GM23338 (cell line): ENCODE data around the gene ACAP1. TPM values are rescaled to one million over a fixed set of nuclear protein-coding genes. Genes with fewer than 3 reads are reported as not detected.

Experiments used
- ATAC-seq: fragments of 200-7000 bp; cut with Tn5 transposase; 3 replicates; pipeline ENCODE4 v1.9.1; 2020
- DNase-seq: peaks from one replicate; pipeline ENCODE4 v3.0.0-alpha.2; 2015; ENCODE audit warnings: low spot score
- H2AFZ ChIP-seq: fragments of 200-600 bp; sonication (generic); 2 replicates; pipeline ENCODE4 v1.8.0; 2016; ENCODE audit warnings: antibody characterized with exemption, mild to moderate bottlenecking, moderate library complexity
- H3F3A ChIP-seq: fragments of 200-600 bp; sonication (generic); replicated peaks from 2 replicates; pipeline ENCODE4 v1.8.0; 2017; ENCODE audit warnings: antibody characterized with exemption, mixed run types, low read depth
- H3K27ac ChIP-seq: fragments of 200-600 bp; sonication (generic); 2 replicates; pipeline ENCODE4 v1.6.1; 2016; ENCODE audit warnings: low read depth
- H3K27me3 ChIP-seq: fragments of 200-600 bp; sonication (generic); 2 replicates; pipeline ENCODE4 v1.8.0; 2016; ENCODE audit warnings: mild to moderate bottlenecking, mixed run types, moderate library complexity; ENCODE audit not compliant: insufficient read depth
- H3K36me3 ChIP-seq: fragments of 200-600 bp; sonication (generic); 2 replicates; pipeline ENCODE4 v1.8.0; 2016; ENCODE audit warnings: mild to moderate bottlenecking; ENCODE audit not compliant: insufficient read depth
- H3K4me1 ChIP-seq: fragments of 200-600 bp; sonication (generic); 2 replicates; pipeline ENCODE4 v1.8.0; 2016; ENCODE audit warnings: mild to moderate bottlenecking, moderate library complexity; ENCODE audit not compliant: insufficient read depth
- H3K4me2 ChIP-seq: fragments of 200-600 bp; sonication (generic); 2 replicates; pipeline ENCODE4 v1.7.1; 2017; ENCODE audit warnings: mixed run types
- H3K4me3 ChIP-seq: fragments of 200-600 bp; sonication (generic); 2 replicates; pipeline ENCODE4 v1.6.1; 2016; ENCODE audit warnings: mixed run types
- H3K79me2 ChIP-seq: fragments of 200-600 bp; sonication (generic); replicated peaks from 2 replicates; pipeline ENCODE4 v1.8.0; 2017; ENCODE audit warnings: mild to moderate bottlenecking; ENCODE audit not compliant: insufficient read depth
- H3K9me2 ChIP-seq: fragments of 200-600 bp; sonication (generic); 2 replicates; pipeline ENCODE4 v1.8.0; 2017; ENCODE audit not compliant: insufficient read depth
- H4K20me1 ChIP-seq: fragments of 200-600 bp; sonication (generic); replicated peaks from 2 replicates; pipeline ENCODE4 v1.8.0; 2017; ENCODE audit warnings: mild to moderate bottlenecking; ENCODE audit not compliant: insufficient read depth
- H3K27ac Mint-ChIP-seq: 2 replicates; pipeline ENCODE4 v1.8.0; 2020; ENCODE audit warnings: inconsistent platforms, mild to moderate bottlenecking, moderate library complexity, mixed read lengths
- H3K27me3 Mint-ChIP-seq: 3 replicates; pipeline ENCODE4 v1.8.0; 2022; ENCODE audit warnings: low read depth, mild to moderate bottlenecking, moderate library complexity, mixed read lengths, inconsistent platforms; ENCODE audit not compliant: insufficient read depth, poor library complexity
- H3K36me3 Mint-ChIP-seq: 3 replicates; pipeline ENCODE4 v1.8.0; 2021; ENCODE audit warnings: low read depth, mild to moderate bottlenecking, inconsistent platforms, moderate library complexity, mixed read lengths
- H3K4me1 Mint-ChIP-seq: 3 replicates; pipeline ENCODE4 v1.8.0; 2020; ENCODE audit warnings: mild to moderate bottlenecking, inconsistent platforms, mixed read lengths
- H3K4me3 Mint-ChIP-seq: 3 replicates; pipeline ENCODE4 v1.8.0; 2021; ENCODE audit warnings: moderate library complexity, mild to moderate bottlenecking, inconsistent platforms, mixed read lengths
- H3K9me3 Mint-ChIP-seq: 3 replicates; pipeline ENCODE4 v1.8.0; 2020; ENCODE audit warnings: moderate library complexity, mild to moderate bottlenecking, inconsistent platforms, mixed read lengths
- EZH2 ChIP-seq: fragments of 200-600 bp; sonication (generic); IDR thresholded peaks from one replicate; pipeline ENCODE4 v1.8.0; 2017; ENCODE audit warnings: antibody characterized with exemption, mild to moderate bottlenecking, low read depth; ENCODE audit not compliant: unreplicated experiment
- EZH2phosphoT487 ChIP-seq: fragments of 200-600 bp; sonication (generic); IDR thresholded peaks from one replicate; pipeline ENCODE4 v1.8.1; 2018; ENCODE audit warnings: antibody characterized with exemption; ENCODE audit not compliant: unreplicated experiment
- NANOG ChIP-seq: IDR thresholded peaks from 2 replicates; pipeline ENCODE4 v1.6.1; 2016; ENCODE audit warnings: antibody characterized with exemption, borderline replicate concordance
- POLR2AphosphoS5 ChIP-seq: IDR thresholded peaks from 2 replicates; pipeline ENCODE4 v1.6.1; 2016; ENCODE audit warnings: antibody characterized with exemption, low read depth
- REST ChIP-seq: IDR thresholded peaks from one replicate; pipeline ENCODE4 v1.6.1; 2018; ENCODE audit warnings: antibody characterized with exemption; ENCODE audit not compliant: unreplicated experiment
- STAT1 ChIP-seq: IDR thresholded peaks from one replicate; pipeline ENCODE4 v1.6.1; 2016; ENCODE audit warnings: antibody characterized with exemption; ENCODE audit not compliant: unreplicated experiment
- ZNF114 ChIP-seq: fragments of 250-450 bp; sonication (Bioruptor Pico); IDR thresholded peaks from 2 replicates; pipeline ENCODE4 v1.5.0; 2020; ENCODE audit warnings: mild to moderate bottlenecking, moderate library complexity
- polyA plus RNA-seq: library from polyadenylated mRNA; unstranded; fragments of >200 nt; fragmentation: Nextera tagmentation; extraction: Ambion mirVana; gene quantifications from 2 replicates; pipeline ENCODE4 v1.2.1, GENCODE V29; 2016
- total RNA-seq: library from RNA; depleted of rRNA; stranded (reverse); fragments of >200 nt; shearing (Covaris generic); gene quantifications from 2 replicates; pipeline ENCODE4 v1.2.3, GENCODE V29; 2014
- TF ChIP-seq, protein P1 (sequence below): IDR thresholded peaks from 2 replicates; pipeline ENCODE4 v1.6.1; 2016; ENCODE audit warnings: antibody characterized with exemption
- TF ChIP-seq, protein P2 (sequence below), 2 experiments: fragments of 200-600 bp in 1 of 2; sonication (generic) in 1 of 2; conservative IDR thresholded peaks; 2 replicates each; pipeline versions ENCODE4 v1.5.1 to v1.6.1; 2016 to 2017; ENCODE audit warnings: antibody characterized with exemption in 2 of 2, low read depth in 2 of 2, mild to moderate bottlenecking in 2 of 2, moderate library complexity in 1 of 2

The ACAP1 gene
- total and polyA plus RNA-seq, 2 experiments from 2014 or later: 30.7 to 40.1 TPM

GRCh38 chr17:7329374-7329996 is 6.8 kb upstream of the ACAP1 start:
- H3K4me2 ChIP-seq: peak overlapping the region; percentile 99
- peak overlapping the region; percentile 99 for H3K4me3 Mint-ChIP-seq
- H2AFZ ChIP-seq: peak overlapping the region; percentile 33
- no peaks in the 10 kb centered on the region for H3K9me3 Mint-ChIP-seq
- peaks cover 10% of the 10 kb centered on the region for H3K4me1 ChIP-seq
- peak overlapping the region; percentile 97 for H3K27ac Mint-ChIP-seq
- no peaks in the 10 kb centered on the region for H4K20me1 ChIP-seq
- peak overlapping the region; percentile 70 for H3K4me3 ChIP-seq
- no peaks in the 10 kb centered on the region for H3K9me2 ChIP-seq
- peaks cover 14% of the 10 kb centered on the region for H3K79me2 ChIP-seq
- H3K27me3 ChIP-seq: no peaks in the 10 kb centered on the region
- no peaks in the 10 kb centered on the region for H3K36me3 ChIP-seq
- H3F3A ChIP-seq: peaks cover 22% of the 10 kb centered on the region
- H3K36me3 Mint-ChIP-seq: peaks cover 17% of the 10 kb centered on the region
- ATAC-seq (peak; percentile 72), DNase-seq (peak; percentile 99)
- H3K27me3 Mint-ChIP-seq: peaks cover 9% of the 10 kb centered on the region
- H3K4me1 Mint-ChIP-seq: peaks cover 22% of the 10 kb centered on the region
- TF ChIP-seq REST: no peak
- TF ChIP-seq, protein P1, sequence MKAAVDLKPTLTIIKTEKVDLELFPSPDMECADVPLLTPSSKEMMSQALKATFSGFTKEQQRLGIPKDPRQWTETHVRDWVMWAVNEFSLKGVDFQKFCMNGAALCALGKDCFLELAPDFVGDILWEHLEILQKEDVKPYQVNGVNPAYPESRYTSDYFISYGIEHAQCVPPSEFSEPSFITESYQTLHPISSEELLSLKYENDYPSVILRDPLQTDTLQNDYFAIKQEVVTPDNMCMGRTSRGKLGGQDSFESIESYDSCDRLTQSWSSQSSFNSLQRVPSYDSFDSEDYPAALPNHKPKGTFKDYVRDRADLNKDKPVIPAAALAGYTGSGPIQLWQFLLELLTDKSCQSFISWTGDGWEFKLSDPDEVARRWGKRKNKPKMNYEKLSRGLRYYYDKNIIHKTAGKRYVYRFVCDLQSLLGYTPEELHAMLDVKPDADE: peak; percentile 86
- TF ChIP-seq POLR2AphosphoS5: peak; percentile 76
- TF ChIP-seq EZH2: no peak
- H3K27ac ChIP-seq: peak overlapping the region; percentile 93

DNA sequence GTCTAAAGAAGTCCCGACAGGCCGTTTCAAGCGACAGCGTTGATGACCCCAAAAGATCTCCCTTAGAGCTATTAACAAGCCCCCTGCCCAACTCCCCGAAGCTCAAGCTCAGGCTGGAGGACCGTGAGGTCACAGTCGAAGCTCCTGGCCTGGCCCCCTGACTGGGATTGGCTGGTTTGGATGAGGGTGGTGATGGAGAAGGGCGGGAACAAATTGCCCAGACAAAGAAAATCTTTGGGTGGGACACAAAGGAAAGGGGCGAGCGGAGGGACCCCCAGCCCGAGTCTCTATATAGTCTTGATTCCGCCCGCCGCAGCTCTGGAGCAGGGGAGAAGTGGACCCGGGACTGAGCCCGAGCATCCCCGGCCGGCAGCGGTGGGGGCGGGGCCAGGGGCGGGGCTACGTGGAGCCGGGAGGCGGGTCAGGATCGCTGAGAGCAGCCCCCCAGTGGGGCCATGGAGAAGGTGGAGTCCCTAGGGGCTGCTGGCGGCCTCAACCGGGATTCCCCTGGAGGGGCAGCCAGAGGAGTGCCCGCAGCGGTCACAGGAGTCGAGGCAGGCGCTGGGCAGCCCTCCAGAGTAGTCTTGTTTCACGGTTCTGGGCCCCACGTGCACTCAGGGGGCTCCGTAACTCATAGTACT is 6.2 kb upstream of the ACAP1 start:
- peaks cover 17% of the 10 kb centered on the region for H3K36me3 Mint-ChIP-seq
- Histone ChIP-seq H3K4me1 (peaks cover 10% of the 10 kb centered on the region), H2AFZ (peak overlapping the region; percentile 33), H3F3A (peaks cover 19% of the 10 kb centered on the region; the same call in 1 of the 2 replicates), H3K79me2 (peaks cover 14% of the 10 kb centered on the region), H3K4me2 (peak overlapping the region; percentile 95), H3K4me3 (peak overlapping the region; percentile 70), H3K27me3 (no peaks in the 10 kb centered on the region), H4K20me1 (no peaks in the 10 kb centered on the region), H3K36me3 (no peaks in the 10 kb centered on the region), H3K27ac (peak overlapping the region; percentile 93), H3K9me2 (no peaks in the 10 kb centered on the region)
- H3K4me3 Mint-ChIP-seq: peak overlapping the region; percentile 99
- H3K9me3 Mint-ChIP-seq: no peaks in the 10 kb centered on the region
- DNase-seq: peak; percentile 92
- H3K27ac Mint-ChIP-seq: peak overlapping the region; percentile 97
- ATAC-seq: peak; percentile 80
- H3K4me1 Mint-ChIP-seq: peaks cover 22% of the 10 kb centered on the region
- peaks cover 9% of the 10 kb centered on the region for H3K27me3 Mint-ChIP-seq
- TF ChIP-seq EZH2phosphoT487 (no peak), POLR2AphosphoS5 (peak; percentile 58), ZNF114 (CRISPR knock-in tag) (no peak), STAT1 (no peak), NANOG (no peak)
- TF ChIP-seq, protein P1: no peak; the same call in 1 of the 2 replicates
- TF ChIP-seq, protein P2, sequence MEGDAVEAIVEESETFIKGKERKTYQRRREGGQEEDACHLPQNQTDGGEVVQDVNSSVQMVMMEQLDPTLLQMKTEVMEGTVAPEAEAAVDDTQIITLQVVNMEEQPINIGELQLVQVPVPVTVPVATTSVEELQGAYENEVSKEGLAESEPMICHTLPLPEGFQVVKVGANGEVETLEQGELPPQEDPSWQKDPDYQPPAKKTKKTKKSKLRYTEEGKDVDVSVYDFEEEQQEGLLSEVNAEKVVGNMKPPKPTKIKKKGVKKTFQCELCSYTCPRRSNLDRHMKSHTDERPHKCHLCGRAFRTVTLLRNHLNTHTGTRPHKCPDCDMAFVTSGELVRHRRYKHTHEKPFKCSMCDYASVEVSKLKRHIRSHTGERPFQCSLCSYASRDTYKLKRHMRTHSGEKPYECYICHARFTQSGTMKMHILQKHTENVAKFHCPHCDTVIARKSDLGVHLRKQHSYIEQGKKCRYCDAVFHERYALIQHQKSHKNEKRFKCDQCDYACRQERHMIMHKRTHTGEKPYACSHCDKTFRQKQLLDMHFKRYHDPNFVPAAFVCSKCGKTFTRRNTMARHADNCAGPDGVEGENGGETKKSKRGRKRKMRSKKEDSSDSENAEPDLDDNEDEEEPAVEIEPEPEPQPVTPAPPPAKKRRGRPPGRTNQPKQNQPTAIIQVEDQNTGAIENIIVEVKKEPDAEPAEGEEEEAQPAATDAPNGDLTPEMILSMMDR (conservative IDR thresholded peaks at IDR 0.05; ENCODE audit: low read depth in 2 of 2): no peak
